Vagina (tissue), 2 donors: Measurements from ENCODE around the gene EIF5A.

ENCODE experiments used
- CTCF ChIP-seq, 3 experiments: fragments of 450-650 bp in 2 of 3; fragments of 200-600 bp in 1 of 3; sonication (generic) in 1 of 3; IDR thresholded peaks; one replicate each; pipeline ENCODE4 v1.5.1; 2017 to 2019; ENCODE audit warnings: antibody characterized with exemption in 3 of 3, mild to moderate bottlenecking in 2 of 3, moderate library complexity in 2 of 3
- POLR2A ChIP-seq, 2 donors: fragments of 450-650 bp; IDR thresholded peaks; one replicate each; pipeline ENCODE4 v1.6.1; 2017; ENCODE audit warnings: antibody characterized with exemption in 2 of 2, mild to moderate bottlenecking in 2 of 2, moderate library complexity in 2 of 2
- POLR2AphosphoS5 ChIP-seq, 2 donors: sonication (generic); formaldehyde crosslinking; IDR thresholded peaks; one replicate each; pipeline ENCODE4 v1.9.0; 2017; ENCODE audit warnings: antibody characterized with exemption in 2 of 2, mild to moderate bottlenecking in 2 of 2, low read depth in 1 of 2; ENCODE audit not compliant: insufficient read depth in 1 of 2

GRCh38 chr17:7260651-7261378 lies 46.6 kb upstream of the EIF5A start:
- TF ChIP-seq POLR2AphosphoS5 (IDR thresholded peaks at IDR 0.05; ENCODE audit: insufficient read depth in 1 of 2, low read depth in 1 of 2) (peak in 1 of 2 donors; percentile 35), CTCF (IDR thresholded peaks at IDR 0.05) (no peak), POLR2A (IDR thresholded peaks at IDR 0.05) (no peak)
